Keratinocyte (primary cell): ENCODE measurements around the gene SPPL2B.

Source experiments
- CTCF ChIP-seq, 3 experiments: IDR thresholded peaks in 1 of 3; conservative IDR thresholded peaks in 1 of 3; optimal IDR thresholded peaks in 1 of 3; 2 replicates in 2 of 3; 3 replicates in 1 of 3; pipeline versions ENCODE3 to v1.5.1; 2011; ENCODE audit warnings: low read length in 3 of 3, mild to moderate bottlenecking in 3 of 3, moderate library complexity in 2 of 3, control low read depth in 1 of 3, inconsistent platforms in 1 of 3; ENCODE audit not compliant: insufficient read depth in 2 of 3; ENCODE audit errors: extremely low read depth in 1 of 3
- EZH2 ChIP-seq: IDR thresholded peaks from one replicate; pipeline ENCODE4 v1.6.1; 2012; ENCODE audit warnings: inconsistent platforms, mild to moderate bottlenecking, low read length, moderate library complexity

- TF ChIP-seq CTCF (optimal IDR thresholded peaks at IDR 0.05 in 1 of 3, IDR thresholded peaks at IDR 0.05 in 1 of 3, conservative IDR thresholded peaks at IDR 0.05 in 1 of 3; ENCODE audit: extremely low read depth in 1 of 3, insufficient read depth in 2 of 3, low read length in 3 of 3) (no peak), EZH2 (no peak)
Measured at GRCh38 chr19:2353887-2354592, 25.6 kb downstream of the SPPL2B start.
